ENCODE measurements around the gene FTSJ3.

- TF ChIP-seq POLR2A (IDR thresholded peaks at IDR 0.05; ENCODE audit: low read length): no peak
- no peak for TF ChIP-seq GATA1 (IDR thresholded peaks at IDR 0.05; ENCODE audit: low read depth, low read length)
These were observed 6.4 kb downstream of the FTSJ3 start for GRCh38 chr17:63820963-63821561.

All from erythroblast (primary cell).